WI38 (cell line): ENCODE results near the gene FATE1.

Source experiments
- H3K4me3 ChIP-seq: 2 replicates; pipeline ENCODE4 v1.5.1; 2011; ENCODE audit warnings: low read depth, mild to moderate bottlenecking, control low read depth, low read length
- CTCF ChIP-seq: IDR thresholded peaks from 2 replicates; pipeline ENCODE4 v1.5.1; 2012; ENCODE audit warnings: low read depth, mild to moderate bottlenecking, control low read depth, low read length

FATE1 gene

DNA sequence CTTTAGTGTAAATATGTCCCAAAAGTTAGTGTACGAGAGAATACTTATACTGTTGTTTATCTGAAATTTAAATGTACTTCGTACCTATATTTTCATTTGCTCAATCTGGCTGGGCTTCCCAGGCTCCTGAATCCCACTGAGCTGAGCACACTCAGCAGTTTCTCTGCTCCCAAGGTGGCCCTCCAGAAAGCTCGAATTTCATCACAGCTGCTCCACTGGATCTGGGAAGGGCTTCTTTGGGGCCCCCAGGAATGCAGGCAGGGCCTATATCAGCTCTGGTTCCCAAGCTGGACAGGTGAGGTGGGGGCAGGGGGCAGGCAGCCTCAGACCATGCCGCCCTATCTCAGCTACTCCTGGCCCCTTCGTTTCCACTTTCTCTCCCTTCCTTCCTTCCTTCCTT, 1.5 kb upstream of the FATE1 start:
- H3K4me3 ChIP-seq, result no peak overlapping the region
- TF ChIP-seq CTCF, result no peak

DNA sequence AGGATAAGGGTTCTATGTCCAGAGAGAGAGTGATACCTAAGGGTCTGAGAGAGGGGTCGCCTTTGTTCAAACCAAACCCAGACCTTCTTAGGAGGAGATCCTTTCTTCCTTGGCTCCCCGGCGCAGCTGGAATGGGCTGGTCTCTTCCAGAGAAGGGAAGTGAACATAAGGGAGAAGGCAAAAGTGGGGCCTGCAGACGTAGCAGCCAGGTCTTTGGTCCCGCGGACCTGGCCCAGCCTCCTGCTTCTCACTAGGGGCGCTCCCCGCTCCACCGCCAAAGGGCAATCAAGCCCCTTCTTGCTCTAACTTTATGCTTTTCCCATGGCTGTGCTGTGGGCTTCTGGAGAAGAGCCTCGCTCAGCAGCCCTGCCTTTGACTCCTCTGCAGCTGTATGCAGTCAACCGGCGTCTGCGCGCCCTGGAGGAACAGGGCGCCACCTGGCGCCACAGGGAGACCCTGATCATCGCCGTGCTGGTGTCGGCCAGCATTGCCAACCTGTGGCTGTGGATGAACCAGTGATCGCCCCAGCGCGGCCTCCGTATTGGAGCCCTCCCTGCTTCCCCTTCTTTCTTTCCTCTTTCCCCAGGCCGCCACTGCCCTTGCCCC, 6.5 kb downstream of the FATE1 start:
- H3K4me3 ChIP-seq, result no peak overlapping the region
- TF ChIP-seq CTCF, result no peak

GRCh38 chrX:151723156-151723760, 7.4 kb downstream of the FATE1 start:
- TF ChIP-seq CTCF, result no peak
- H3K4me3 ChIP-seq, result no peak overlapping the region

DNA sequence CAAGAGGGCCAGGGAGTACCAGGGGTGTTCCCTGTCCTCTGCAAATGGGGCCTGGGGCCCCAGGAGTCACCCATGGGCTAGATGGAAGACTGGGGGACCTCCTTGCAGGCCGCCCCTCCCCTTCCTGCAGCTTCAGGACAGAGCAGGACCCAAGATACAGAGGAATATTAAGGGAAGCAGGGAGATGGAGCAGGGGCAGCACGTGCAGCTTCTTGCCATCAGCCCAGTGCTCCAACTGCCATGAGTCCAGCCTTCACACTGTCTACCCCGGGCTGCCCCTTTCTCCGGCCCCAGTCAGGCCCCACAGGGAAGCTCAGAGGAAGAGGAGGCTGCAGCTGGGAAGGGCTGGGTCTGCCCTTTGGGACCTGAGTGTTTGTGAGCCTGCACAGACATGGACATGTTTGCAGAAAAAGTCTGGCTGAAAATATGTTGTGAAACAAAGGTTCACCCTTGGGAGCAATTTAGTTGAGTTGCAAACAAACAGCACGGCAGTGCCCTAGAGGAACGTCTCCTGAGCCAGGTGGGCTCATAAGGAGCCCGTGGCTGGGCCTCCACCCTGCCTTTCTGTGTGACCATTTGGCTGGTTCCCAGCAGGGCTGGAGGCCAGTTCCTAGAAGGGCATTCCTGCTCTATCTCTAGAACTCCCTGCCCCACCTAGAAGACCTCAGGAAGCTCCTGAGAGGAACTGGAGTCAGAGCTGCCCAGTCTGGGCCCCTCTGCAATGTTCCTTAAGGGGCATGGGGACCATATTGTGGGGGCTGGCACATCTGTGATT, 8.9 kb downstream of the FATE1 start:
- TF ChIP-seq CTCF, result no peak
- no peak overlapping the region for H3K4me3 ChIP-seq

DNA sequence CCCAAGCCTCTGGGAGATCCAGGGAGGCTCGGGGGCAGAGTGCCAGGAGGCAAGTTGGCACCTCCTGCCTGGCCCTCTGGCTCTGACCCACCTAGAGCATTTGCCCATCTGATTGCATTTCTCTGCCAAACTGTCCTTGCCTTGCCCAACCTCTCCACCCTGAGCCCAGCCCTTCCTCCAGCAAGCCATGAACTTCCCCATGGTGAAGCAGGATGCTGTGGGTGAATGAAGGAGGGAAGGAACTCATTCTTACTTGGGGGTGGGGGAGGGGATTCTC, 9.4 kb downstream of the FATE1 start:
- no peak overlapping the region for H3K4me3 ChIP-seq
- no peak for TF ChIP-seq CTCF

DNA sequence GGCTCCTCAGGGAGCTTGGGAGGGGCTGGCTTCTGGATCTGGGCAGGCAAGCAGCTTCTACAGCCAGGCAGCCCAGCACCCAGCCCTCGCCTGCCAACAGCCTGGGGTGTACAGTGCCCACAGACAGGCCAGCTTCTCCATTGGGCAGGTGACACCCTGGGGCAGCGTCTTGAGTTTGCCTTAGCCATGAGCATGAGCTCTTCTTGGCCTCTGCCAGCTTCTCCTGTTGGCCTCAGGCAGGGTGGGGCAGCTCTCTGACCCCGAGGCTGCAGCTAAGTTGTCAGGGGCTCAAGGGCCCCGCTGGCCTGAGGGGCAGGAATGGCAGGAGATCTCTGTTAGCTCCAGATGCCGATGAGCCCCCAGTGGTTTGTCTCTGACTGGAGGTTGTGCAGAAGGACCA, 10.9 kb downstream of the FATE1 start:
- TF ChIP-seq CTCF, result no peak

DNA sequence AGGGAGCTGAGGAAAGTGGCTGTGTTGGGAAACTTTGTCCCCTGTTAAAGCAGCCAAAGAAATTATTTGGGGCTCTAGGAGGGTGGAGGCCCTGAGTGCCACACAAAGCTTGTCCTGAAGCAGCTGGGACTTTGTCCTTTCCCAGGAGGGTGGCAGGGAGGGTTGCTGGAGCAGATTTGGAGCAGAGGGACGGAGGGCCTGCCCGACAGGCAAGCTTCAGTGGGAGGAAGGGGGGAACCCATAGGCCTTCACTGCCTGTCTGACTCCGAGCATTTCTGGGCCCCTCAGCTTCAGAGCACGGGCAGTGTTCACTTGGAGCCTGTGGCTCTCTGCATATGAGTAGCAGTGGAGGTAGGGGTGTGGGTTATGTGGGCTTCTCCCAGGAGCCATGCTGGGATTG, 11.5 kb downstream of the FATE1 start:
- no peak for TF ChIP-seq CTCF
- no peak overlapping the region for H3K4me3 ChIP-seq

More for the DNA sequence above, 10.9 kb downstream of the FATE1 start:
- no peak overlapping the region for H3K4me3 ChIP-seq
